Fibroblast of skin of abdomen (primary cell): ENCODE data around the gene SELENON. TPM values are rescaled to one million over a fixed set of nuclear protein-coding genes. Genes with fewer than 3 reads are reported as not detected.

Experiments
- DNase-seq: peaks from one replicate; pipeline ENCODE4 v3.0.0-alpha.2; 2013
- polyA plus RNA-seq, 2 experiments: library from polyadenylated mRNA; unstranded; fragments of 120-200 nt; gene quantifications; one replicate each; pipeline ENCODE4 v1.2.1, GENCODE V29; 2013; ENCODE audit not compliant: insufficient read length in 2 of 2

SELENON gene
- polyA plus RNA-seq (2013, experiment 1 of 2; ENCODE audit: insufficient read length): 137 TPM
- polyA plus RNA-seq (2013, experiment 2 of 2; ENCODE audit: insufficient read length): 142 TPM

- peak; percentile 51 for DNase-seq
Measured at GRCh38 chr1:25799935-25800702, at the start of gene SELENON. Gene SELENON (plus strand): TSS chr1:25800193. CDS start chr1:25800231, 38 bp downstream.

- DNase-seq: no peak
Measured at GRCh38 chr1:25750923-25751605, 48.9 kb upstream of the SELENON start.

GRCh38 chr1:25754470-25755181 is 45.4 kb upstream of the SELENON start:
- DNase-seq: no peak

- DNase-seq: no peak
Measured at GRCh38 chr1:25755475-25756125, 44.4 kb upstream of the SELENON start.

- no peak for DNase-seq
Measured at GRCh38 chr1:25756215-25756614, 43.8 kb upstream of the SELENON start.

GRCh38 chr1:25757151-25757845 is 42.7 kb upstream of the SELENON start:
- no peak for DNase-seq

GRCh38 chr1:25757846-25758185 is 42.2 kb upstream of the SELENON start:
- no peak for DNase-seq

GRCh38 chr1:25758466-25759070 is 41.4 kb upstream of the SELENON start:
- DNase-seq: no peak

- no peak for DNase-seq
Measured at GRCh38 chr1:25760122-25760719, 39.8 kb upstream of the SELENON start.

GRCh38 chr1:25760871-25761270 is 39.1 kb upstream of the SELENON start:
- no peak for DNase-seq

- DNase-seq: no peak
Measured at GRCh38 chr1:25763493-25763892, 36.5 kb upstream of the SELENON start.

- DNase-seq: no peak
Measured at GRCh38 chr1:25765136-25765922, 34.7 kb upstream of the SELENON start.

GRCh38 chr1:25765923-25766589 is 33.9 kb upstream of the SELENON start:
- DNase-seq: no peak

- no peak for DNase-seq
Measured at GRCh38 chr1:25766721-25767436, 33.1 kb upstream of the SELENON start.

GRCh38 chr1:25767437-25767770 is 32.6 kb upstream of the SELENON start:
- DNase-seq: no peak

GRCh38 chr1:25768999-25769398 is 31.0 kb upstream of the SELENON start:
- no peak for DNase-seq

- DNase-seq: no peak
Measured at GRCh38 chr1:25769625-25770383, 30.2 kb upstream of the SELENON start.

GRCh38 chr1:25770541-25771220 is 29.3 kb upstream of the SELENON start:
- no peak for DNase-seq
